Caco-2 (cell line): Measurements from ENCODE around the gene PDPN. TPM values are rescaled to one million over a fixed set of nuclear protein-coding genes. Genes with fewer than 3 reads are reported as not detected.

Experiments used
- BruUV-seq: library from RNA; stranded (reverse); fragments of 400-500 nt; replicated peaks from 2 replicates; lab custom pipeline; 2021; lab: Mats Ljungman, UMichigan
- CTCF ChIA-PET: fragments of 300-600 bp; sonication (Branson Sonifier 250); formaldehyde crosslinking; loops from one replicate; lab custom pipeline; 2022; ENCODE audit warnings: antibody characterized with exemption; lab: Charles Lee
- POLR2A ChIA-PET: fragments of 300-600 bp; sonication (Branson Sonifier 250); formaldehyde crosslinking; loops from one replicate; lab custom pipeline; 2022; ENCODE audit warnings: antibody characterized with exemption; lab: Charles Lee
- DNase-seq, 2 experiments: peaks; one replicate each; pipeline versions ENCODE4 v3.0.0 to v3.0.0-alpha.2; 2020 to 2022
- H3K27me3 ChIP-seq: replicated peaks from 2 replicates; pipeline ENCODE4 v1.6.0; 2011; ENCODE audit warnings: low read length; ENCODE audit not compliant: control insufficient read depth, insufficient read depth
- H3K36me3 ChIP-seq: 2 replicates; pipeline ENCODE4 v1.5.1; 2011; ENCODE audit warnings: low read length; ENCODE audit not compliant: control insufficient read depth, insufficient read depth
- H3K4me1 ChIP-seq: fragments of 250-450 bp; sonication (Bioruptor Pico); 2 replicates; pipeline ENCODE4 v1.5.1; 2020; ENCODE audit warnings: mild to moderate bottlenecking
- H3K4me3 ChIP-seq: 2 replicates; pipeline ENCODE4 v1.5.1; 2011; ENCODE audit warnings: low read depth, mild to moderate bottlenecking, control low read depth, low read length
- H3K9me3 ChIP-seq: fragments of 250-450 bp; sonication (Bioruptor Pico); 2 replicates; pipeline ENCODE4 v1.5.1; 2020; ENCODE audit warnings: mild to moderate bottlenecking, moderate library complexity
- H3K27ac Mint-ChIP-seq: one replicate; pipeline ENCODE4 v1.8.0; 2022; ENCODE audit warnings: mixed read lengths; ENCODE audit not compliant: unreplicated experiment
- H3K27me3 Mint-ChIP-seq: one replicate; pipeline ENCODE4 v1.8.0; 2022; ENCODE audit warnings: mixed read lengths; ENCODE audit not compliant: insufficient read depth, unreplicated experiment
- H3K36me3 Mint-ChIP-seq: one replicate; pipeline ENCODE4 v1.8.0; 2022; ENCODE audit warnings: mild to moderate bottlenecking, mixed read lengths; ENCODE audit not compliant: insufficient read depth, unreplicated experiment
- H3K4me1 Mint-ChIP-seq: one replicate; pipeline ENCODE4 v1.8.0; 2022; ENCODE audit warnings: low read depth, mixed read lengths; ENCODE audit not compliant: unreplicated experiment
- H3K4me3 Mint-ChIP-seq: one replicate; pipeline ENCODE4 v1.8.0; 2022; ENCODE audit warnings: mild to moderate bottlenecking, moderate library complexity, mixed read lengths; ENCODE audit not compliant: unreplicated experiment
- H3K9me3 Mint-ChIP-seq: one replicate; pipeline ENCODE4 v1.8.0; 2022; ENCODE audit warnings: mixed read lengths; ENCODE audit not compliant: unreplicated experiment
- intact Hi-C: fragments of 100-400 bp; cut with micrococcal nuclease; formaldehyde crosslinking; loops from one replicate; pipeline ENCODE4 v1.10.0; 2022; ENCODE audit not compliant: unreplicated experiment
- total RNA-seq: library from RNA; stranded (reverse); gene quantifications from 2 replicates; pipeline ENCODE4 v1.2.3, GENCODE V29; 2022
- TF ChIP-seq, protein P1 (sequence below), 2 experiments: fragments of 200-600 bp in 1 of 2; IDR thresholded peaks; 1 replicate in 1 of 2; 2 replicates in 1 of 2; pipeline versions ENCODE4 v1.5.1 to v1.8.0; 2011 to 2022; ENCODE audit warnings: antibody characterized with exemption in 1 of 2, control low read depth in 1 of 2, inconsistent platforms in 1 of 2, low read depth in 1 of 2, low read length in 1 of 2, mild to moderate bottlenecking in 1 of 2, moderate library complexity in 1 of 2; ENCODE audit not compliant: insufficient read depth in 1 of 2, severe bottlenecking in 1 of 2, unreplicated experiment in 1 of 2

Gene PDPN
- total RNA-seq, 1 experiment from 2014 or later = not detected

DNA sequence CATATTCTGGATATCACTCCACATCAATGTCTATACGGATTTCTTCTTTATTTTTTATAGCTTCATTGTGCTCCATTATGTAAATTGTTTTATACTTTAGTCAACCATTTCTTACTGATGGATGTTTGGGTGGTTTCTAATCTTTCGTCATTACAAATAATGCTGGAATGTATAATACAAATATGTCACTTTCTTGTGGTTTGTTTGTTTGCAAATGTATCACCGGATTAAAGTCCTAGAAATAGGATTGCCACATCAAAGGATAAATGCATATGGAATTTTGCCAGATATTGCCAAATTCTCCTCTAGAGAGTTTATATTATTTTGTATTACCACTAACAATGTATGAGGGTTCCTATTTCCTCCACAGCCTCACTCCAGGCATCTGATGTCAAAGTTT, 67.6 kb downstream of the PDPN start:
- no peak overlapping the region for H3K4me3 Mint-ChIP-seq

DNA sequence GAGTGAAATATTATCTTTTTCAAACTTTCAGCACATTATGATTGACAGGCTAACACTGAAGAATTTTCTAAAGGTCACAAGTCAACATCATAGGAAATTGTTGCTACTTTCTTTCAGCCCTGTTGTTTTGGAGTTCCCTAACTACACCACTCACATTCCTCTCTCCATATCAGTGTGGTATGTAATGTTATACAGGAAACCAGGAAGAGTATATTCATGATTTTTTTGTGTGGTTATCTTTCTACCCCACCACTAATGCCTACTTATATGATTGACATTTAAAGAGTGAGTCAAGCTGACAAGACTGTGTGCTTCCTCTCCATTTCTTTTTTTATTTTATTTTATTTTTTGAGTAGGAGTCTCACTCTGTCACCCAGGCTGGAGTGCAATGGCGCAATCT, 68.6 kb downstream of the PDPN start:
- H3K4me1 Mint-ChIP-seq = no peaks in the 10 kb centered on the region
- H3K4me3 ChIP-seq = no peak overlapping the region
- H3K36me3 ChIP-seq = no peaks in the 10 kb centered on the region
- DNase-seq = no peak
- H3K4me3 Mint-ChIP-seq = no peak overlapping the region
- intact Hi-C loops = no loop called here
- no peaks in the 10 kb centered on the region for H3K27me3 ChIP-seq
- ChIA-PET POLR2A (no interaction called here), CTCF (no interaction called here)
- TF ChIP-seq, protein P1, sequence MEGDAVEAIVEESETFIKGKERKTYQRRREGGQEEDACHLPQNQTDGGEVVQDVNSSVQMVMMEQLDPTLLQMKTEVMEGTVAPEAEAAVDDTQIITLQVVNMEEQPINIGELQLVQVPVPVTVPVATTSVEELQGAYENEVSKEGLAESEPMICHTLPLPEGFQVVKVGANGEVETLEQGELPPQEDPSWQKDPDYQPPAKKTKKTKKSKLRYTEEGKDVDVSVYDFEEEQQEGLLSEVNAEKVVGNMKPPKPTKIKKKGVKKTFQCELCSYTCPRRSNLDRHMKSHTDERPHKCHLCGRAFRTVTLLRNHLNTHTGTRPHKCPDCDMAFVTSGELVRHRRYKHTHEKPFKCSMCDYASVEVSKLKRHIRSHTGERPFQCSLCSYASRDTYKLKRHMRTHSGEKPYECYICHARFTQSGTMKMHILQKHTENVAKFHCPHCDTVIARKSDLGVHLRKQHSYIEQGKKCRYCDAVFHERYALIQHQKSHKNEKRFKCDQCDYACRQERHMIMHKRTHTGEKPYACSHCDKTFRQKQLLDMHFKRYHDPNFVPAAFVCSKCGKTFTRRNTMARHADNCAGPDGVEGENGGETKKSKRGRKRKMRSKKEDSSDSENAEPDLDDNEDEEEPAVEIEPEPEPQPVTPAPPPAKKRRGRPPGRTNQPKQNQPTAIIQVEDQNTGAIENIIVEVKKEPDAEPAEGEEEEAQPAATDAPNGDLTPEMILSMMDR (IDR thresholded peaks at IDR 0.05; ENCODE audit: insufficient read depth in 1 of 2, low read depth in 1 of 2, low read length in 1 of 2, severe bottlenecking in 1 of 2, unreplicated experiment in 1 of 2) = no peak
- no peak overlapping the region for H3K27ac Mint-ChIP-seq
- H3K27me3 Mint-ChIP-seq = no peaks in the 10 kb centered on the region
- peaks cover 12% of the 10 kb centered on the region for H3K9me3 Mint-ChIP-seq
- BruUV-seq = no TSS peak
- H3K4me1 ChIP-seq = no peaks in the 10 kb centered on the region
- no peaks in the 10 kb centered on the region for H3K9me3 ChIP-seq
- H3K36me3 Mint-ChIP-seq = no peaks in the 10 kb centered on the region

More for the DNA sequence above, 67.6 kb downstream of the PDPN start:
- Histone ChIP-seq H3K9me3 (no peaks in the 10 kb centered on the region), H3K4me3 (no peak overlapping the region), H3K27me3 (no peaks in the 10 kb centered on the region), H3K36me3 (no peaks in the 10 kb centered on the region), H3K4me1 (no peaks in the 10 kb centered on the region)
- Mint-ChIP-seq H3K36me3 (no peaks in the 10 kb centered on the region), H3K27ac (no peak overlapping the region), H3K9me3 (peaks cover 12% of the 10 kb centered on the region), H3K4me1 (no peaks in the 10 kb centered on the region), H3K27me3 (no peaks in the 10 kb centered on the region)
- POLR2A ChIA-PET = no interaction called here
- no TSS peak for BruUV-seq
- TF ChIP-seq, protein P1 (IDR thresholded peaks at IDR 0.05; ENCODE audit: insufficient read depth in 1 of 2, low read depth in 1 of 2, low read length in 1 of 2, severe bottlenecking in 1 of 2, unreplicated experiment in 1 of 2) = no peak
- intact Hi-C loops = no loop called here
- DNase-seq = no peak
- CTCF ChIA-PET = interaction anchor here (0.5 kb wide), 1 partner anchor 141 kb away, joined by 3 read pairs; no protein-coding TSS in a partner anchor

DNA sequence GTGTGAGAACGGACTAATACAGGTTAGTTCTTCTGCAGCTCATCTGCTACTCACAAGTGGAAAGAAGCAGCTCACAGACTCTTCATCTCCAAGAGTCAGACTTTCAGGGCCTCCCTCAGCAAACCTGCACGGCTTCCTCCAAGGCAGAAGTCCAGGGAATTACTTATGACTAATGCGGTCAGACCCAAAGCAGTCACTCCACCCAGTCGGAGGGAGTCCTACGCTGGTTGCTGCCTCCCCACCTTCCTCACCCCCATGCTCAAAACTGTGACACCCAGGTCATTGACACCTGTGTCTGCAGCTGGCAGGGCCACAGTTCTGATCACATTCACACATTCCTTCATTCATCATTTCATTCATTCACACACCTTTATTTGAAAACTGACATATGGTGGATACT, 77.9 kb downstream of the PDPN start:
- POLR2A ChIA-PET = no interaction called here
- H3K4me3 Mint-ChIP-seq = no peak overlapping the region
- H3K27ac Mint-ChIP-seq = no peak overlapping the region
- Histone ChIP-seq H3K4me1 (no peaks in the 10 kb centered on the region), H3K4me3 (no peak overlapping the region), H3K36me3 (no peaks in the 10 kb centered on the region), H3K9me3 (no peaks in the 10 kb centered on the region), H3K27me3 (no peaks in the 10 kb centered on the region)
- intact Hi-C loops = no loop called here
- TF ChIP-seq, protein P1 (IDR thresholded peaks at IDR 0.05; ENCODE audit: insufficient read depth in 1 of 2, low read depth in 1 of 2, low read length in 1 of 2, severe bottlenecking in 1 of 2, unreplicated experiment in 1 of 2) = no peak
- H3K27me3 Mint-ChIP-seq = no peaks in the 10 kb centered on the region
- BruUV-seq = no TSS peak
- no peaks in the 10 kb centered on the region for H3K36me3 Mint-ChIP-seq
- CTCF ChIA-PET = no interaction called here
- no peaks in the 10 kb centered on the region for H3K4me1 Mint-ChIP-seq
- no peak for DNase-seq
- no peaks in the 10 kb centered on the region for H3K9me3 Mint-ChIP-seq
